ENCODE measurements around the gene SLC10A3.

DNA sequence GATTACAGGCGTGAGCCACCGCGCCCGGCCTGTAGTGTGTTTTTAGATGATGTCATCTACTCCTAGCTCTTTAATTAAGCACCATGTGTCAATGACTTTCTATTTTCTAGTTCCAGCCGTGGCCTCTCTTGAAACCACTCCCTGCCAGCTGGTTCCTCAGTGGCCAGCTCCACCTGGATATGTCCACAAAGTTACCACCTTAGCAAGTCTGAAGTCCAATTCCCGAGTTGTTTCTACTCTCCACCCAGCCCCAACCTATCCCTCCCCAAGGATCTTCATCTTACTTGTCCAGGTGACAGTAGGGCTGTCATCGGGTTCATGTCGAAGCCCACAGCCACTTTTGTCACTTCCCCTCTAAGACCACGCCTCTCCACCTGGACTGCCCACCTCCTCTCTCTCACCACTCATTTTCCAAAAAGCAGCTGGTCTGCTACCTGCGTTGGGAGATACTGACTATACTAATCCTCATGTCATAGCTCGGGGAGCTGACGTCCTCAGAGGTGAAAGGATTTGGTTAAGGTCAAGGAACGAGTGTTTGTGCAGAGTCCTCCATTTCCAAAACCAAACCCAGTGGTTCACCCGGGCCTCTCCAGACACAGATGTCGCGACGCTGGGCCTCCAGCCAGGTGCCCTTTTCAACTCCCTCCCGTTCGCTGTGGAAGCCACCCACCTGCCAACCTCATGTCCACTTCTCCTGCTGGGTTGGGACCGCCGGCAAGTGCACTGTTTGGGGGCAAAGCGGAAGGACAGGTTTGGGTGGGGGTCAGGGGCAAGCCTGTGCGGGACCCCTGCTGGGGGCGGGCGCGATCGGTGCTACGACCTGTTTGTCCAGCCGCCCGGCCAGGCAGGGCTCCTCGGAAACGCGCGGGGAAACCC is 24.9 kb upstream of the SLC10A3 start:
- TF ChIP-seq GATA2 (IDR thresholded peaks at IDR 0.05; ENCODE audit: low read depth, low read length) (no peak), GATA3 (IDR thresholded peaks at IDR 0.05; ENCODE audit: low read depth, low read length) (no peak)

Measured in SH-SY5Y (cell line).